Hindlimb muscle (tissue), 1 donor: ENCODE data around the gene SETX. TPM values are rescaled to one million over a fixed set of nuclear protein-coding genes. Genes with fewer than 3 reads are reported as not detected.

Source experiments
- DNase-seq: peaks from one replicate; pipeline ENCODE4 v3.0.0-alpha.2; 2013
- polyA plus RNA-seq: library from polyadenylated mRNA; unstranded; fragments of 120-200 nt; gene quantifications from one replicate; pipeline ENCODE4 v1.2.1, GENCODE V29; 2013; ENCODE audit not compliant: insufficient read length

SETX gene
- polyA plus RNA-seq, 1 donor = 28.5 TPM

- no peak for DNase-seq
Observed at GRCh38 chr9:132216861-132217619, 137.7 kb downstream of the SETX start.

- DNase-seq = peak; percentile 75
Observed at GRCh38 chr9:132214027-132214622, 140.7 kb downstream of the SETX start.

GRCh38 chr9:132211570-132211969 is 143.2 kb downstream of the SETX start:
- DNase-seq = no peak

Other genes with a start within 250 kb of the SETX start
- gene NTNG2, start 192.9 kb downstream of the SETX start, polyA plus RNA-seq = 0.28 TPM
- 10.3 TPM for gene TTF1, start 51.9 kb upstream of the SETX start, polyA plus RNA-seq
- gene CFAP77, start 55.2 kb upstream of the SETX start, polyA plus RNA-seq = not detected
- not detected for gene BARHL1, start 227.6 kb upstream of the SETX start, polyA plus RNA-seq